ENCODE measurements around the gene PTCH2. TPM values are rescaled to one million over a fixed set of nuclear protein-coding genes. Genes with fewer than 3 reads are reported as not detected.
A peak's percentile ranks its signal among the peaks of the same experiment; 100 is the strongest.

Gene PTCH2
- total RNA-seq, 1 experiment from 2014 or later = 0.79 TPM

- Mint-ChIP-seq H3K4me1 (peaks cover 10 to 18% of the 10 kb centered on the region in 2 experiments), H3K4me3 (no peak overlapping the region), H3K36me3 (ENCODE audit: insufficient read depth in 1 of 3, low read depth in 3 of 3) (no peaks in the 10 kb centered on the region), H3K27me3 (ENCODE audit: low read depth) (no peaks in the 10 kb centered on the region; the same call in 1 of the 2 replicates), H3K27ac (no peak overlapping the region), H3K9me3 (no peaks in the 10 kb centered on the region)
- H4K20me1 ChIP-seq (ENCODE audit: control insufficient read depth, insufficient read depth, insufficient read length) = no peaks in the 10 kb centered on the region
- no peaks in the 10 kb centered on the region for H3K23me2 ChIP-seq (ENCODE audit: insufficient read length, low read depth, low read length, poor library complexity, severe bottlenecking)
- no peak overlapping the region for H4K5ac ChIP-seq (ENCODE audit: insufficient read length, low read depth, low read length)
- H4K8ac ChIP-seq (replicated peaks; ENCODE audit: insufficient read length, low read depth, low read length) = no peak overlapping the region
- no peaks in the 10 kb centered on the region for H3K79me2 ChIP-seq (ENCODE audit: insufficient read depth, low read length)
- no peak overlapping the region for H4K91ac ChIP-seq (ENCODE audit: insufficient read length, low read depth, low read length)
- H3K4ac ChIP-seq (ENCODE audit: low read depth, low read length) = no peak overlapping the region
- H2AK5ac ChIP-seq (ENCODE audit: insufficient read length, low read length) = no peak overlapping the region
- no peak overlapping the region for H3K56ac ChIP-seq (ENCODE audit: insufficient read length, low read depth, low read length)
- H2BK20ac ChIP-seq (ENCODE audit: low read depth, low read length, poor library complexity, severe bottlenecking) = no peak overlapping the region
- H2BK120ac ChIP-seq (ENCODE audit: low read depth, low read length, poor library complexity, severe bottlenecking) = no peak overlapping the region
- H3T11ph ChIP-seq (ENCODE audit: low read length) = no peak overlapping the region
- TF ChIP-seq, protein P1, sequence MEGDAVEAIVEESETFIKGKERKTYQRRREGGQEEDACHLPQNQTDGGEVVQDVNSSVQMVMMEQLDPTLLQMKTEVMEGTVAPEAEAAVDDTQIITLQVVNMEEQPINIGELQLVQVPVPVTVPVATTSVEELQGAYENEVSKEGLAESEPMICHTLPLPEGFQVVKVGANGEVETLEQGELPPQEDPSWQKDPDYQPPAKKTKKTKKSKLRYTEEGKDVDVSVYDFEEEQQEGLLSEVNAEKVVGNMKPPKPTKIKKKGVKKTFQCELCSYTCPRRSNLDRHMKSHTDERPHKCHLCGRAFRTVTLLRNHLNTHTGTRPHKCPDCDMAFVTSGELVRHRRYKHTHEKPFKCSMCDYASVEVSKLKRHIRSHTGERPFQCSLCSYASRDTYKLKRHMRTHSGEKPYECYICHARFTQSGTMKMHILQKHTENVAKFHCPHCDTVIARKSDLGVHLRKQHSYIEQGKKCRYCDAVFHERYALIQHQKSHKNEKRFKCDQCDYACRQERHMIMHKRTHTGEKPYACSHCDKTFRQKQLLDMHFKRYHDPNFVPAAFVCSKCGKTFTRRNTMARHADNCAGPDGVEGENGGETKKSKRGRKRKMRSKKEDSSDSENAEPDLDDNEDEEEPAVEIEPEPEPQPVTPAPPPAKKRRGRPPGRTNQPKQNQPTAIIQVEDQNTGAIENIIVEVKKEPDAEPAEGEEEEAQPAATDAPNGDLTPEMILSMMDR (conservative IDR thresholded peaks at IDR 0.05) = peak; percentile 61
- H3K27ac ChIP-seq (ENCODE audit: insufficient read length, low read depth, low read length) = no peak overlapping the region
- no peak overlapping the region for H3K18ac ChIP-seq (ENCODE audit: insufficient read length, low read depth, low read length)
- no peak overlapping the region for H3K9ac ChIP-seq (ENCODE audit: extremely low read depth, insufficient read length, low read length)
- H3K4me1 ChIP-seq (ENCODE audit: insufficient read depth, low read length) = no peaks in the 10 kb centered on the region; the same call in 1 of the 2 replicates
- no peak overlapping the region for H2BK12ac ChIP-seq (ENCODE audit: insufficient read length, low read depth, low read length)
- H3K9me3 ChIP-seq (ENCODE audit: control insufficient read depth, low read depth, low read length) = no peaks in the 10 kb centered on the region
- no peak overlapping the region for H2AFZ ChIP-seq (ENCODE audit: low read length)
- no peaks in the 10 kb centered on the region for H3K79me1 ChIP-seq (ENCODE audit: insufficient read depth, low read depth, low read length, poor library complexity, severe bottlenecking)
- no peak overlapping the region for H3K23ac ChIP-seq (ENCODE audit: insufficient read length, low read depth, low read length)
- H2BK5ac ChIP-seq (ENCODE audit: insufficient read length, low read length) = no peak overlapping the region
- H3K27me3 ChIP-seq (ENCODE audit: insufficient read depth, low read length) = no peaks in the 10 kb centered on the region
- H2BK15ac ChIP-seq (ENCODE audit: low read depth, low read length) = no peak overlapping the region
- no CpG with 5 or more reads among the region's 28 CpGs for WGBS (ENCODE audit: extremely low coverage, insufficient read length, low lambda C conversion rate)
- peak; percentile 87 for DNase-seq
- no peak overlapping the region for H3K14ac ChIP-seq (ENCODE audit: insufficient read depth, low read length)
- no peak overlapping the region for H3K4me2 ChIP-seq (ENCODE audit: insufficient read depth, insufficient read length, low read length)
Measured at GRCh38 chr1:44827197-44828002, 15.7 kb downstream of the PTCH2 start.
